GM21737 (cell line): ENCODE data around the gene C2orf81.

Source experiments
- ATAC-seq: cut with Tn5 transposase; IDR thresholded peaks from one replicate; pipeline ENCODE4 v1.9.1; 2021; ENCODE audit warnings: mild to moderate bottlenecking, moderate library complexity; ENCODE audit not compliant: unreplicated experiment

The C2orf81 gene

GRCh38 chr2:74364533-74365505 lies 56.6 kb downstream of the C2orf81 start:
- ATAC-seq, result no peak
